GM12878 (cell line): ENCODE data around the gene SARM1. TPM values are rescaled to one million over a fixed set of nuclear protein-coding genes. Genes with fewer than 3 reads are reported as not detected.
A peak's percentile ranks its signal among the peaks of the same experiment; 100 is the strongest.

ENCODE experiments used
- CBX3 ChIP-seq: fragments of 200-600 bp; sonication (generic); IDR thresholded peaks from 2 replicates; pipeline ENCODE4 v1.6.1; 2016; ENCODE audit warnings: low read depth, borderline replicate concordance
- CBX5 ChIP-seq: sonication (generic); IDR thresholded peaks from 2 replicates; pipeline ENCODE4 v1.6.1; 2016; ENCODE audit warnings: low read depth, moderate library complexity, mild to moderate bottlenecking, inconsistent platforms
- CREM ChIP-seq: IDR thresholded peaks from 2 replicates; pipeline ENCODE4 v1.6.1; 2014; ENCODE audit warnings: antibody characterized with exemption, low read depth
- E2F4 ChIP-seq: IDR thresholded peaks from 2 replicates; pipeline ENCODE4 v1.6.1; 2012; ENCODE audit warnings: low read depth, low read length, improper control_type of control experiment
- E2F8 ChIP-seq: fragments of 450-650 bp; IDR thresholded peaks from 2 replicates; pipeline ENCODE4 v1.6.1; 2018; ENCODE audit warnings: mild to moderate bottlenecking, low read depth, moderate library complexity; ENCODE audit not compliant: partially characterized antibody
- HDGF ChIP-seq: fragments of 450-650 bp; IDR thresholded peaks from 2 replicates; pipeline ENCODE4 v1.6.1; 2016; ENCODE audit warnings: antibody characterized with exemption
- IKZF1 ChIP-seq: fragments of 450-650 bp; conservative IDR thresholded peaks from 2 replicates; pipeline ENCODE4 v1.6.1; 2017; ENCODE audit warnings: antibody characterized with exemption, mild to moderate bottlenecking
- KLF5 ChIP-seq: fragments of 450-650 bp; IDR thresholded peaks from 2 replicates; pipeline ENCODE4 v1.6.1; 2014; ENCODE audit warnings: mild to moderate bottlenecking; ENCODE audit not compliant: partially characterized antibody
- MAX ChIP-seq: IDR thresholded peaks from 2 replicates; pipeline ENCODE4 v1.6.1; 2012; ENCODE audit warnings: low read depth, low read length, improper control_type of control experiment
- MXI1 ChIP-seq: fragments of 150-350 bp; IDR thresholded peaks from 2 replicates; pipeline ENCODE4 v1.6.1; 2011; ENCODE audit warnings: low read depth, mild to moderate bottlenecking, inconsistent platforms, low read length, improper control_type of control experiment
- NBN ChIP-seq: fragments of 450-650 bp; IDR thresholded peaks from 2 replicates; pipeline ENCODE4 v1.6.1; 2016
- NFYA ChIP-seq: IDR thresholded peaks from 2 replicates; pipeline ENCODE4 v1.6.1; 2011; ENCODE audit warnings: low read depth, mild to moderate bottlenecking, low read length, improper control_type of control experiment, borderline replicate concordance
- NR2F1 ChIP-seq: fragments of 450-650 bp; conservative IDR thresholded peaks from 2 replicates; pipeline ENCODE4 v1.6.1; 2017; ENCODE audit warnings: mild to moderate bottlenecking
- PML ChIP-seq: IDR thresholded peaks from 2 replicates; pipeline ENCODE4 v1.6.1; 2012; ENCODE audit warnings: low read length, inconsistent platforms
- RUNX3 ChIP-seq: IDR thresholded peaks from 2 replicates; pipeline ENCODE4 v1.6.1; 2012; ENCODE audit warnings: low read length, inconsistent platforms
- SMAD5 ChIP-seq: IDR thresholded peaks from 2 replicates; pipeline ENCODE4 v1.6.1; 2016; ENCODE audit warnings: antibody characterized with exemption, low read depth
- ZNF384 ChIP-seq: IDR thresholded peaks from 2 replicates; pipeline ENCODE4 v1.6.1; 2012; ENCODE audit warnings: low read depth, mild to moderate bottlenecking, low read length, improper control_type of control experiment, borderline replicate concordance
- ZNF687 ChIP-seq: fragments of 450-650 bp; IDR thresholded peaks from 2 replicates; pipeline ENCODE4 v1.6.1; 2017; ENCODE audit warnings: mild to moderate bottlenecking, moderate library complexity
- polyA plus RNA-seq, 11 experiments: library from polyadenylated mRNA; depleted of rRNA in 4 of 11; unstranded in 6 of 11; stranded (reverse) in 5 of 11; fragments of >200 nt; fragmentation: Nextera tagmentation in 4 of 11; fragmentation: Illumina TruSeq in 1 of 11; extraction: Ambion mirVana in 4 of 11; extraction: Trizol in 1 of 11; gene quantifications; 1 replicate in 1 of 11; 2 replicates in 10 of 11; pipeline versions ENCODE4 v1.2.1 to v1.2.3, GENCODE V29; 2011 to 2016; ENCODE audit warnings: inconsistent platforms in 2 of 11, missing spikeins in 2 of 11, low read depth in 1 of 11
- total RNA-seq, 4 experiments: library from RNA; depleted of rRNA in 3 of 4; stranded (reverse); fragments of >200 nt in 3 of 4; fragmentation: Illumina TruSeq in 1 of 4; extraction: Trizol in 1 of 4; gene quantifications; 2 replicates each; pipeline versions ENCODE4 v1.2.1 to v1.2.3, GENCODE V29; 2013 to 2021
- TF ChIP-seq, protein P1 (sequence below): IDR thresholded peaks from 2 replicates; pipeline ENCODE4 v1.6.1; 2012; ENCODE audit warnings: low read length, inconsistent platforms
- TF ChIP-seq, protein P2 (sequence below): fragments of 150-350 bp; IDR thresholded peaks from 2 replicates; pipeline ENCODE4 v1.6.1; 2014; ENCODE audit warnings: mild to moderate bottlenecking, low read depth, low read length

The SARM1 gene
- total and polyA plus RNA-seq, 10 of the 15 experiments (the other 5 are each of a cell fraction or from before 2014, with no cell fraction given): 0.56 to 25.3 (median 11.9) TPM

DNA sequence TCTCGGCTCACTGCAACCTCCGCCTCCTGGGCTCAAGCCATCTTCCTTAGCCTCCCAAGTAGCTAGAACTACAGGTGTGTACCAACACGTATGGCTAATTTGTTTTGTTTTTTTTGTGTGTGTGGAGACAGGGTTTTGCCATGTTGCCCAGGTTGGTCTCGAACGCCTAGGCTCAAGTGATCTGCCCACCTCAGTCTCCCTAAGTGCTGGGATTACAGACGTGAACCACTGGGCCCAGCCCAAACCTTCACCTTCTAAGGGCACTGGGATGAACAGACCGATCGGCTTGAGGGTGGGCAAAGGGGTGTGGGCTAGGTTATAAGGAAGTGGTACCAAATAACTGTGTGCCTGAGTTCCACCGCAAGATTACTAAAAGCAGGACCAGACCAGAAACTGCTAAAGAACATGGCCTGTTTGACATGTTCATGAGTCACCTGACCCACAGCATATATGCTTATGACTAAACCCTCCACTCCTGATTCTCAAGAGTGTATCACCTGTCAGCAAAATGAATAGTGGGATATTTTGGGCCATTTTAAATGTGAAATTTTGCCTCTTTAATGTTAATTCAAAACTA, 44.4 kb upstream of the SARM1 start (continued):
- TF ChIP-seq RUNX3: peak; percentile 89
- no peak for TF ChIP-seq CBX5
- TF ChIP-seq NR2F1: no peak
- no peak for TF ChIP-seq MAX
- TF ChIP-seq PML: no peak
- no peak for TF ChIP-seq E2F4
- 0 out of 2 replicates have a peak, but pooled peaks have one; percentile 31 for TF ChIP-seq HDGF
- TF ChIP-seq KLF5: no peak
- TF ChIP-seq, protein P1, sequence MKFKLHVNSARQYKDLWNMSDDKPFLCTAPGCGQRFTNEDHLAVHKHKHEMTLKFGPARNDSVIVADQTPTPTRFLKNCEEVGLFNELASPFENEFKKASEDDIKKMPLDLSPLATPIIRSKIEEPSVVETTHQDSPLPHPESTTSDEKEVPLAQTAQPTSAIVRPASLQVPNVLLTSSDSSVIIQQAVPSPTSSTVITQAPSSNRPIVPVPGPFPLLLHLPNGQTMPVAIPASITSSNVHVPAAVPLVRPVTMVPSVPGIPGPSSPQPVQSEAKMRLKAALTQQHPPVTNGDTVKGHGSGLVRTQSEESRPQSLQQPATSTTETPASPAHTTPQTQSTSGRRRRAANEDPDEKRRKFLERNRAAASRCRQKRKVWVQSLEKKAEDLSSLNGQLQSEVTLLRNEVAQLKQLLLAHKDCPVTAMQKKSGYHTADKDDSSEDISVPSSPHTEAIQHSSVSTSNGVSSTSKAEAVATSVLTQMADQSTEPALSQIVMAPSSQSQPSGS: peak; percentile 48; the same call in 1 of the 2 replicates
- no peak for TF ChIP-seq IKZF1
- TF ChIP-seq MXI1: no peak
- no peak for TF ChIP-seq SMAD5
- TF ChIP-seq, protein P2, sequence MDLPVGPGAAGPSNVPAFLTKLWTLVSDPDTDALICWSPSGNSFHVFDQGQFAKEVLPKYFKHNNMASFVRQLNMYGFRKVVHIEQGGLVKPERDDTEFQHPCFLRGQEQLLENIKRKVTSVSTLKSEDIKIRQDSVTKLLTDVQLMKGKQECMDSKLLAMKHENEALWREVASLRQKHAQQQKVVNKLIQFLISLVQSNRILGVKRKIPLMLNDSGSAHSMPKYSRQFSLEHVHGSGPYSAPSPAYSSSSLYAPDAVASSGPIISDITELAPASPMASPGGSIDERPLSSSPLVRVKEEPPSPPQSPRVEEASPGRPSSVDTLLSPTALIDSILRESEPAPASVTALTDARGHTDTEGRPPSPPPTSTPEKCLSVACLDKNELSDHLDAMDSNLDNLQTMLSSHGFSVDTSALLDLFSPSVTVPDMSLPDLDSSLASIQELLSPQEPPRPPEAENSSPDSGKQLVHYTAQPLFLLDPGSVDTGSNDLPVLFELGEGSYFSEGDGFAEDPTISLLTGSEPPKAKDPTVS: no peak
- TF ChIP-seq NBN: no peak
- TF ChIP-seq NFYA: no peak
- TF ChIP-seq CREM: peak; percentile 50; the same call in 1 of the 2 replicates
- TF ChIP-seq E2F8: no peak
- no peak for TF ChIP-seq ZNF384
- TF ChIP-seq ZNF687: 0 out of 2 replicates have a peak, but pooled peaks have one; percentile 24
- no peak for TF ChIP-seq CBX3
